ENCODE data around the gene IQGAP3. TPM values are rescaled to one million over a fixed set of nuclear protein-coding genes. Genes with fewer than 3 reads are reported as not detected.
"Not testable (repeated sequence)": the region's sequence is repeated elsewhere in the genome, so short reads cannot be mapped to it uniquely, and the experiment has no call there.

The IQGAP3 gene
- total RNA-seq, 1 experiment from 2014 or later: 93.6 TPM

- Mint-ChIP-seq H3K36me3 (ENCODE audit: insufficient read depth, unreplicated experiment) (no peaks in the 10 kb centered on the region), H3K4me1 (ENCODE audit: low read depth, unreplicated experiment) (peaks cover 22% of the 10 kb centered on the region), H3K27me3 (ENCODE audit: unreplicated experiment) (peaks cover 48% of the 10 kb centered on the region), H3K27ac (ENCODE audit: unreplicated experiment) (no peak overlapping the region), H3K4me3 (ENCODE audit: low read depth, unreplicated experiment) (no peak overlapping the region), H3K9me3 (ENCODE audit: low read depth, unreplicated experiment) (no peaks in the 10 kb centered on the region)
- TF ChIP-seq CTCF (IDR thresholded peaks at IDR 0.05; ENCODE audit: unreplicated experiment): no peak
- intact Hi-C loops (cut with micrococcal nuclease; ENCODE audit: unreplicated experiment): no loop called here
- BruUV-seq (replicated peaks): no TSS peak
- CTCF ChIA-PET: interaction anchor here (0.5 to 0.7 kb wide), 2 partner anchors 221 to 278 kb away, joined by 3 to 4 read pairs; partner anchors contain the start of genes CCT3 and TSACC
- DNase-seq: no peak
These were observed 44.1 kb upstream of the IQGAP3 start for GRCh38 chr1:156616463-156616862.

- intact Hi-C loops (cut with micrococcal nuclease; ENCODE audit: unreplicated experiment): no loop called here
- H3K27ac Mint-ChIP-seq (ENCODE audit: unreplicated experiment): no peak overlapping the region
These were observed 43.6 kb upstream of the IQGAP3 start for GRCh38 chr1:156615946-156616345.

GRCh38 chr1:156612666-156613065 lies 40.3 kb upstream of the IQGAP3 start:
- TF ChIP-seq CTCF (IDR thresholded peaks at IDR 0.05; ENCODE audit: unreplicated experiment): no peak
- no TSS peak for BruUV-seq (replicated peaks)
- no peak overlapping the region for H3K4me3 Mint-ChIP-seq (ENCODE audit: low read depth, unreplicated experiment)
- intact Hi-C loops (cut with micrococcal nuclease; ENCODE audit: unreplicated experiment): no loop called here
- no peak overlapping the region for H3K27ac Mint-ChIP-seq (ENCODE audit: unreplicated experiment)
- CTCF ChIA-PET: interaction anchor here (0.7 to 2.1 kb wide), 6 partner anchors 12 to 1732 kb away, joined by 3 to 8 read pairs (median 3); no protein-coding TSS in a partner anchor
- H3K36me3 Mint-ChIP-seq (ENCODE audit: insufficient read depth, unreplicated experiment): no peaks in the 10 kb centered on the region
- H3K4me1 Mint-ChIP-seq (ENCODE audit: low read depth, unreplicated experiment): peaks cover 35% of the 10 kb centered on the region
- no peaks in the 10 kb centered on the region for H3K9me3 Mint-ChIP-seq (ENCODE audit: low read depth, unreplicated experiment)
- H3K27me3 Mint-ChIP-seq (ENCODE audit: unreplicated experiment): peaks cover 15% of the 10 kb centered on the region
- no peak for DNase-seq

More at GRCh38 chr1:156615946-156616345, 43.6 kb upstream of the IQGAP3 start:
- Mint-ChIP-seq H3K4me1 (ENCODE audit: low read depth, unreplicated experiment) (peaks cover 22% of the 10 kb centered on the region), H3K4me3 (ENCODE audit: low read depth, unreplicated experiment) (no peak overlapping the region), H3K27me3 (ENCODE audit: unreplicated experiment) (peaks cover 42% of the 10 kb centered on the region), H3K9me3 (ENCODE audit: low read depth, unreplicated experiment) (no peaks in the 10 kb centered on the region), H3K36me3 (ENCODE audit: insufficient read depth, unreplicated experiment) (no peaks in the 10 kb centered on the region)
- no peak for DNase-seq
- CTCF ChIA-PET: no interaction called here
- BruUV-seq (replicated peaks): no TSS peak
- no peak for TF ChIP-seq CTCF (IDR thresholded peaks at IDR 0.05; ENCODE audit: unreplicated experiment)

GRCh38 chr1:156610072-156610471 lies 37.7 kb upstream of the IQGAP3 start:
- H3K27ac Mint-ChIP-seq (ENCODE audit: unreplicated experiment); intact Hi-C loops (cut with micrococcal nuclease; ENCODE audit: unreplicated experiment); DNase-seq; H3K27me3 Mint-ChIP-seq (ENCODE audit: unreplicated experiment); H3K4me3 Mint-ChIP-seq (ENCODE audit: low read depth, unreplicated experiment); H3K36me3 Mint-ChIP-seq (ENCODE audit: insufficient read depth, unreplicated experiment); CTCF ChIA-PET; H3K9me3 Mint-ChIP-seq (ENCODE audit: low read depth, unreplicated experiment); BruUV-seq (replicated peaks): not testable (repeated sequence)
- H3K4me1 Mint-ChIP-seq (ENCODE audit: low read depth, unreplicated experiment): peaks cover 24% of the 10 kb centered on the region

- Mint-ChIP-seq H3K27ac (ENCODE audit: unreplicated experiment) (no peak overlapping the region), H3K4me1 (ENCODE audit: low read depth, unreplicated experiment) (peaks cover 24% of the 10 kb centered on the region), H3K9me3 (ENCODE audit: low read depth, unreplicated experiment) (no peaks in the 10 kb centered on the region), H3K27me3 (ENCODE audit: unreplicated experiment) (no peaks in the 10 kb centered on the region), H3K36me3 (ENCODE audit: insufficient read depth, unreplicated experiment) (no peaks in the 10 kb centered on the region), H3K4me3 (ENCODE audit: low read depth, unreplicated experiment) (no peak overlapping the region)
- TF ChIP-seq CTCF (IDR thresholded peaks at IDR 0.05; ENCODE audit: unreplicated experiment): peak; percentile 78
- CTCF ChIA-PET: interaction anchor here (0.7 to 1.8 kb wide), 6 partner anchors 11 to 223 kb away, joined by 3 to 8 read pairs (median 4); partner anchors contain the start of gene HAPLN2
- intact Hi-C loops (cut with micrococcal nuclease; ENCODE audit: unreplicated experiment): loop anchor here (1.0 to 2.0 kb wide), 3 partner anchors 25 to 226 kb away; no protein-coding TSS in a partner anchor
- BruUV-seq (replicated peaks): no TSS peak
- peak; percentile 78 for DNase-seq
These were observed 36.6 kb upstream of the IQGAP3 start for GRCh38 chr1:156608981-156609380.

All from Calu3 (cell line).